ENCODE results near the gene PDS5A. TPM values are rescaled to one million over a fixed set of nuclear protein-coding genes. Genes with fewer than 3 reads are reported as not detected.

PDS5A gene
- total RNA-seq, 1 experiment from 2014 or later = 98.3 TPM

GRCh38 chr4:39931441-39931901 lies 46.2 kb downstream of the PDS5A start:
- DNase-seq (ENCODE audit: low read depth, low spot score) = no peak
- Histone ChIP-seq H3K9me2 (ENCODE audit: insufficient read depth) (no peaks in the 10 kb centered on the region), H3K9ac (ENCODE audit: low read length) (no peak overlapping the region), H3K9me3 (ENCODE audit: control insufficient read depth in 1 of 2, insufficient read depth in 1 of 2, low read depth in 1 of 2, low read length in 2 of 2) (no peaks in the 10 kb centered on the region), H3K27me3 (ENCODE audit: insufficient read depth, low read length) (no peaks in the 10 kb centered on the region), H3K79me2 (ENCODE audit: insufficient read depth, low read length) (peaks cover 97% of the 10 kb centered on the region), H4K20me1 (ENCODE audit: insufficient read depth) (peaks cover 9% of the 10 kb centered on the region; the same call in 1 of the 2 replicates), H3K4me3 (replicated peaks in 1 of 2; ENCODE audit: low read depth in 1 of 2, low read length in 2 of 2) (no peak overlapping the region), H3K4me1 (ENCODE audit: control insufficient read depth in 1 of 2, insufficient read depth in 2 of 2, low read length in 2 of 2) (no peaks in the 10 kb centered on the region), H3K27ac (ENCODE audit: low read depth, low read length) (no peak overlapping the region), H3K36me3 (ENCODE audit: control insufficient read depth in 1 of 2, insufficient read depth in 2 of 2, low read length in 2 of 2) (peaks cover 2 to 15% of the 10 kb centered on the region in 2 experiments; a peak in 3 of 4 replicates), H2AFZ (ENCODE audit: low read depth, low read length, poor library complexity, severe bottlenecking) (no peak overlapping the region), H3K4me2 (ENCODE audit: low read length) (no peak overlapping the region)
- TF ChIP-seq ZNF274 (IDR thresholded peaks at IDR 0.05; ENCODE audit: low read depth, low read length) (no peak), CTCF (IDR thresholded peaks at IDR 0.05 in 2 of 3, conservative IDR thresholded peaks at IDR 0.05 in 1 of 3; ENCODE audit: borderline replicate concordance in 1 of 3, insufficient read depth in 1 of 3, low read depth in 2 of 3, low read length in 2 of 3) (no peak), SIN3A (IDR thresholded peaks at IDR 0.05; ENCODE audit: low read depth) (no peak), RAD21 (IDR thresholded peaks at IDR 0.05; ENCODE audit: low read depth) (no peak)
- no TSS peak for BruUV-seq (replicated peaks)
- intact Hi-C loops (cut with micrococcal nuclease) = no loop called here
- ChIA-PET RAD21 (ENCODE audit: low non-redundant PET in 1 of 2, low total read pairs in 2 of 2, uncharacterized antibody in 2 of 2, unreplicated experiment in 2 of 2) (no interaction called here), CTCF (no interaction called here), POLR2A (no interaction called here)
- ATAC-seq = no peak

- H3K9me2 ChIP-seq (ENCODE audit: insufficient read depth) = no peaks in the 10 kb centered on the region
- H3K27me3 ChIP-seq (ENCODE audit: insufficient read depth, low read length) = no peaks in the 10 kb centered on the region
- ATAC-seq (no peak), DNase-seq (ENCODE audit: low read depth, low spot score) (no peak)
- no peak overlapping the region for H3K4me3 ChIP-seq (replicated peaks in 1 of 2; ENCODE audit: low read depth in 1 of 2, low read length in 2 of 2)
- H3K4me2 ChIP-seq (ENCODE audit: low read length) = no peak overlapping the region
- no peak overlapping the region for H3K27ac ChIP-seq (ENCODE audit: low read depth, low read length)
- BruUV-seq (replicated peaks) = no TSS peak
- H3K36me3 ChIP-seq (ENCODE audit: control insufficient read depth in 1 of 2, insufficient read depth in 2 of 2, low read length in 2 of 2) = peaks cover 2 to 19% of the 10 kb centered on the region in 2 experiments; a peak in 3 of 4 replicates
- no peak for TF ChIP-seq RAD21 (IDR thresholded peaks at IDR 0.05; ENCODE audit: low read depth)
- TF ChIP-seq CBX3 (IDR thresholded peaks at IDR 0.05; ENCODE audit: low read depth) = no peak
- no peak for TF ChIP-seq MAX (IDR thresholded peaks at IDR 0.05)
- no peak for TF ChIP-seq EZH2phosphoT487 (IDR thresholded peaks at IDR 0.05; ENCODE audit: borderline replicate concordance)
- no peak for TF ChIP-seq TCF7L2 (IDR thresholded peaks at IDR 0.05; ENCODE audit: borderline replicate concordance, extremely low read depth, insufficient read depth, insufficient read length)
- TF ChIP-seq YY1 (IDR thresholded peaks at IDR 0.05; ENCODE audit: extremely low read depth, insufficient replicate concordance, low read depth, low read length) = no peak
- no peak for TF ChIP-seq SRF (IDR thresholded peaks at IDR 0.05; ENCODE audit: low read depth)
- no peak for TF ChIP-seq SP1 (IDR thresholded peaks at IDR 0.05; ENCODE audit: low read depth)
- no peak for TF ChIP-seq ZNF274 (IDR thresholded peaks at IDR 0.05; ENCODE audit: low read depth, low read length)
- TF ChIP-seq CEBPB (IDR thresholded peaks at IDR 0.05; ENCODE audit: low read depth) = no peak
- H3K79me2 ChIP-seq (ENCODE audit: insufficient read depth, low read length) = peaks cover 92% of the 10 kb centered on the region
- CTCF ChIA-PET = no interaction called here
- H3K9ac ChIP-seq (ENCODE audit: low read length) = no peak overlapping the region
- H3K9me3 ChIP-seq (ENCODE audit: control insufficient read depth in 1 of 2, insufficient read depth in 1 of 2, low read depth in 1 of 2, low read length in 2 of 2) = no peaks in the 10 kb centered on the region
- H2AFZ ChIP-seq (ENCODE audit: low read depth, low read length, poor library complexity, severe bottlenecking) = no peak overlapping the region
- POLR2A ChIA-PET = no interaction called here
- H3K4me1 ChIP-seq (ENCODE audit: control insufficient read depth in 1 of 2, insufficient read depth in 2 of 2, low read length in 2 of 2) = no peaks in the 10 kb centered on the region
- H4K20me1 ChIP-seq (ENCODE audit: insufficient read depth) = peaks cover 9% of the 10 kb centered on the region; the same call in 1 of the 2 replicates
- RAD21 ChIA-PET (ENCODE audit: low non-redundant PET in 1 of 2, low total read pairs in 2 of 2, uncharacterized antibody in 2 of 2, unreplicated experiment in 2 of 2) = no interaction called here
- intact Hi-C loops (cut with micrococcal nuclease) = no loop called here
These were observed 49.2 kb downstream of the PDS5A start for GRCh38 chr4:39928538-39928937.

Measured in HCT116 (cell line).